ENCODE measurements around the gene MT1A.

Gene MT1A

GRCh38 chr16:56683424-56684172 lies 45.1 kb downstream of the MT1A start:
- no peak overlapping the region for H3K4me3 ChIP-seq (ENCODE audit: low read depth, low read length)
- TF ChIP-seq CTCF (IDR thresholded peaks at IDR 0.05; ENCODE audit: borderline replicate concordance, insufficient read depth, low read depth, low read length): no peak

- H3K4me3 ChIP-seq (ENCODE audit: low read depth, low read length): no peak overlapping the region
- TF ChIP-seq CTCF (IDR thresholded peaks at IDR 0.05; ENCODE audit: borderline replicate concordance, insufficient read depth, low read depth, low read length): no peak
These were observed 45.9 kb downstream of the MT1A start for GRCh38 chr16:56684256-56684925.

- H3K4me3 ChIP-seq (ENCODE audit: low read depth, low read length): no peak overlapping the region
- no peak for TF ChIP-seq CTCF (IDR thresholded peaks at IDR 0.05; ENCODE audit: borderline replicate concordance, insufficient read depth, low read depth, low read length)
These were observed 46.6 kb downstream of the MT1A start for GRCh38 chr16:56684926-56685590.

- no peak overlapping the region for H3K4me3 ChIP-seq (ENCODE audit: low read depth, low read length)
- TF ChIP-seq CTCF (IDR thresholded peaks at IDR 0.05; ENCODE audit: borderline replicate concordance, insufficient read depth, low read depth, low read length): no peak
These were observed 48.3 kb downstream of the MT1A start for GRCh38 chr16:56686758-56687157.

- no peak for TF ChIP-seq CTCF (IDR thresholded peaks at IDR 0.05; ENCODE audit: borderline replicate concordance, insufficient read depth, low read depth, low read length)
- H3K4me3 ChIP-seq (ENCODE audit: low read depth, low read length): no peak overlapping the region
These were observed 50.3 kb downstream of the MT1A start for GRCh38 chr16:56688762-56689161.

GRCh38 chr16:56689171-56689570 lies 50.7 kb downstream of the MT1A start:
- TF ChIP-seq CTCF (IDR thresholded peaks at IDR 0.05; ENCODE audit: borderline replicate concordance, insufficient read depth, low read depth, low read length): no peak
- no peak overlapping the region for H3K4me3 ChIP-seq (ENCODE audit: low read depth, low read length)
